SKM-1 treated with dmso at 0.1 percent for 144 hours (cell line): ENCODE data around the gene STK26.
"Not testable (repeated sequence)": the region's sequence is repeated elsewhere in the genome, so short reads cannot be mapped to it uniquely, and the experiment has no call there.

Source experiments
- DNase-seq: peaks from one replicate; lab custom pipeline; 2025; ENCODE audit not compliant: unreplicated experiment; lab: John Stamatoyannopoulos, UW

The STK26 gene

DNA sequence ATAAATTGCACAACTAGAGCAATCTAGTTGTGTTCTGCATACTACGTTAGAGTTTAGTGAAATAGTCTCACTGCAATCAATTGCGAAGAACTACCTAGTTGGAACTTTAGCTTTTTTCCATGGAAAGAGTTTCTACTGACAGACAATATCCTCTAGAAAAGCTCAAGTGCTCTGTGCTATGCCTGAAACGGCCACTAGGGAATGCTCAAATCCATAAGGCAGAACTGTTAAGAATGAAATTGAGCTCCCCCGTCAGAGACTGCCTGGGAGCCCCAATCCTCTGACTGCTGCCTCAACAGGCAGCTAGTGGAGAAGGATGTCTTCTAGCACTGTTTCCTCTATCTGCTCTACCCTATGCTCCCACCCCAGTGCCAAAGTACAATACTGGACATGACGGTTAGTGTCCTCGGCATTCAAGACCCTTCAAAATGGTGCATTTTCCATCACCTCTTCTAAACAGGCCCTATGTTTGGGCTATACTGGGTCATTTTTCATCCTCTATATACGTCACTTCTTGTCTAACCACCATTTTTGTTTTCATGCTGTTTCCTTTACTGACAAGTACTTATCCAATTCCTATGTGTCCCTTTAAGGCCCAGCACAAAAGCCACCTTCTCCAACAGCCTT is 69.5 kb downstream of the STK26 start:
- peak; percentile 23 for DNase-seq

DNA sequence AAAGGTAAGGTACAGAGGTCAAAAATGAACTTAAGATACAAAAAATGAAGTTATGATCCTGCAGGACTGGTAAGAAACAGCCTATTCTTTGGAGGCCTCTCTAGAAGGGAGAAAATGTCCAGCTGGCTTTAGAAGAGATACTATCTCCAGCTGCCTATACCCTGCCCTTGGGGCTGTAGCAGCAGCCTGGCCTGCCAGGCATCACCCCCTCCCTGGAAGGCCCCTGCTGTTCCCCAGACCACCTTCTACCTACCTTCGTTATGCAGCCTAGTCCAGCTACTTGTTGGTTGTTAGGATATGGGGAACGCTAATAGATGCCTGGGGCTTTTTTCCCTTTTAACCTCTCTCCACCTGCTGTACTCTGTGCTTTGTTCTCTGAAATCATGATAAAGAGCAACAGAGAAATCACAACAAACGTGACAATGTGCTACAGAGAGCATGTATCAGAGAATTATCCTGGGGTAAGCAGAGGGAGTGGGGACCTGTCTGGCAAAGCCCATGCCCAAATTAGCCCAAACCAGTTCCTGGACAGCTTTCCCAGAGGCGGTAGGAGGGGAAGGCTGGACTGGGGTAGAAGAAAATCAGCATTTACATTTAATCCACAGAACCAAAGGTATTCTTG is 70.2 kb downstream of the STK26 start:
- no peak for DNase-seq

DNA sequence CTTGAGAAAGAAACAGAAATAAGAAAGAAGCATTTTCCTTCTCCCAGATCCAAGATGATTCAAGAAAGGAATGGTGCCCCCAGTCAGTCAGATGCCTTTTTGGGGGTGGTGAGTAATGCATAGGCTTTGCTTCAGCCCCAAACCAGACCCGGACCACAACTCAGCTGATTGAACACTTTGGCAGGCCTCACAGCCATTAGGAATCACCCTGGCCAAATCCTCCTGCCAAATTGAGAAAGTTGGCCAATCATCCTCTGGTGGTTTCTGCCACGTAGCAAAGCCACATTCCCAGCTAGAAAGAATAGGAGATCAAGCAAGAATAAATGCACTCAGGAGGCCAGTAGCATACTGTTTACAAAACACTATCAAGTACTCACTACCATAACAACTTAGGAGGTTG is 71.1 kb downstream of the STK26 start:
- no peak for DNase-seq

DNA sequence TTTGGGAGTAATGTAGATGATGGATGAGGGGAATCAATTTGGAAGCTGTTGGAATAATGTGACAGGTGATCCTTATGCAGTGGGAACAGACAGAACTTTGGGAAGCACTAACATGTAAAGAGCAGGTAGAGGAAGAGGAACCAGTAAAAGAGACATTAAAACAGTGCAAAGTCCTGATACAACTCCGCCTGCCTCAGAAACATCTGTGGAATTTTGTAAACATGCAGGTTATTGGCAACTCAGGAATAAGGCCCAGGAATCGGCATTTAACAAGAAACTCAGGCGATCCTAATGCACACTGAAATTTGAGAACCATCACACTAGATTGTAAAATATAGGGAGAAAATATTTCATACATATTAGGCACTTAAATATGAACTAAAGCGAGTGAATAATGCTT is 75.6 kb downstream of the STK26 start:
- not testable (repeated sequence) for DNase-seq

DNA sequence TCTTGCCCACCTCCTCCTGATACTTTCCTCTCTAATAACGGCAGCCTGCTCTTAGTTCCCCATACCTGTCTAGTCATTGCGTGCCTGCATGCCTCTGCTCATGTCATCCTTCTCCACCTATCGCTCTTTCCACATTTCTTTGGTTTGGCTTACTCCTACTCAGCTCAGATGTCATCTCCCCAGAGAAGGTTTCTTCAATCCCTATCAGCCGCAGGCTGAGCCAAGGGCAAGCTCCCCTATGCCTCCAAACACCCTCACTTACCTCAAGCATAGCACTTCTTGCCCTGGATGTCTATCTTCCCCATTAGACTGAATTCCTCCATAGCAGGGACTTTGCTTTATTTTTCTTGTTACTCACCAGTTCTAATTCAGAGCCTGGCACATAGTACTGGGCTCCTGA is 78.1 kb downstream of the STK26 start:
- DNase-seq, result no peak

DNA sequence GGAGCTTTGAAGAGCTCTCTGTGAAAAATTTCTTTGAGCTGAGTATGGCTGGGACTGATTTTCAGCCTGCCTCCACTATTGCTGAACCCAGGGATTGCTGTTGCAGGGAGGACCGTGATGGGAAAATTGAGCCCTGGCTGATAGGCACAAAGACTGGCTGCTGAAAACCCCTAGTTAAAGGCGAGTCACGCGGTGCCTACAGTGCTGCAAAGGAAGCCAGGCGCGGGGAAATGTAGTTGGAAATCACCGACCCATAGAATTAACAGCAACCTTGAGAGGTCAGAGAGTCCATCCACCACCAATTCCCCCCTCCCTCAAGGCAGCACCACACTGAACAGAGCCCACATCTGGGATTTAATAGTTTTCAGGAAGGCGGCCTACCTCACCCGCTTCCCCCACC is 78.7 kb downstream of the STK26 start:
- no peak for DNase-seq

DNA sequence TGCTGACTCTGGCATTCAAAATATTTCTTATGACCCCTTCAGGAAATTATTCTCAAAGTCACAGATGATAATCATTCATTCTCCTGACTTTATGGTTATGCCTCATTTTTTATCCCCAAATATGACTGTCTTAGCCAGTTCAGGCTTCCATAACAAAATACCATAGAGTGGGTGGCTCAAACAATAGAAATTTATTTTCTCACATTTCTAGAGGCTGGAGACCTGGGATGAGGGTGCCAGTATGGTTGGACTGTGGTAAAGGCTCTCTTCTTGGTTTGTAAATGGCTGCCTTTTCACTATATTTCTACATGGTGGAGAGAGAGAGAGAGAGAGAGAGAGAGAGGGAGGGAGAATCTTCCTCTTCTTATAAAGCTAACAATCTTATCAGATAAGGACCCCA is 84.2 kb downstream of the STK26 start:
- no peak for DNase-seq

DNA sequence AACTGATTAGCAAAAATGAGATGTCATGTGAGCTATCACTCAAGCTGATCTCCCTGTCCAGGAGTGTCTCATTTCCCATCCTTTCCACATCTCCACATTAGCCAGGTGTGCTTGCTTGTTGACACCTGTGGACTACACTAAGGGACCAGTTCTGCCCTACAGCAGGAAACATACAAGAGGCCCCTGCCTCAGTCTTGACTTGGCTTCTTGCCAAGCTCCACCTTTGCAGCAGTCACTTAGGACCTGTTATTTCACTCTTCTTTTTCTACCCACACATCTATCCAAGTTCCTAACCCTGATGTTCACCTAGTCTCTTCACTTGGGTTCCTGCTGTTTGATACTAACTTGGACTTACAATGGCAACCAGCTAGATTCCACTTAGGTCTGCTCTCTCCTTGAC is 91.5 kb downstream of the STK26 start:
- no peak for DNase-seq

DNA sequence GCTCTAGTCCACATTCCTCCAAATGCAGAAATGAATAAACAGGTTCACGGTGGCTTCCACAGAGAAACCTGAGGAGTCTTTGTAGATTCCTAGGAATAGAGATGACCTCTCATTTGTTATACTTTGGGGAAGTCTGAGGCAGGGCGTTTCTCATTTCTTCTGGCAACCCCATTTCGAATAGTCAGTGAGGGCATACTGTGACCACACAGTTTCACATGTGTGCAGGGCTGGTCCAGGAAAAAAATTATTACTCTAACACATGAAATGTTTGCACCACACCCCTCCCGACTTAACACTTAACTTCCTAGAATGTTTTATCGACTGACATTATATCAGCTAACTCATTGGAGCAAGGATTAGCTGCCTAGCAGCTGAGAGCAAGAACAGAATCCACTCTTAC is 92.7 kb downstream of the STK26 start:
- no peak for DNase-seq

DNA sequence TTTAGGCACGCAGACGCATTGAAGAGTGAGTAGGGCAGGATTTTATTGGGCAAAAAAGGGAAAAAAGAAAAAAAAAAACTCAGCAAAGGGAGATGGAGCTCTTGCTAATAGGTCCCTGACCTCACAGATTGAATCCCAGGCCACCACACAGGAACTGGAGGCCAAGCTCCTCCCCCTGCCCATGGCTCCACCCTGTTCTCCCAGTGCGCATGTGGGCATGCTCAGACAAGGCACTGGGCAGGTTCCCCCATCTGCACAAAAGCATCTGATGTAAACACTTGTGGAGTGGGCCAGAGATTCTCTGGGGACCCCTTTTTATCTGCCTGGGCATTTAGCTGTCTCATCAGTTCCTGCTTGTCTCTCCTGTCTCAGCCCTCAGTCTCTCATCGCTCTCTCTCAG is 95.3 kb downstream of the STK26 start:
- DNase-seq, result no peak

DNA sequence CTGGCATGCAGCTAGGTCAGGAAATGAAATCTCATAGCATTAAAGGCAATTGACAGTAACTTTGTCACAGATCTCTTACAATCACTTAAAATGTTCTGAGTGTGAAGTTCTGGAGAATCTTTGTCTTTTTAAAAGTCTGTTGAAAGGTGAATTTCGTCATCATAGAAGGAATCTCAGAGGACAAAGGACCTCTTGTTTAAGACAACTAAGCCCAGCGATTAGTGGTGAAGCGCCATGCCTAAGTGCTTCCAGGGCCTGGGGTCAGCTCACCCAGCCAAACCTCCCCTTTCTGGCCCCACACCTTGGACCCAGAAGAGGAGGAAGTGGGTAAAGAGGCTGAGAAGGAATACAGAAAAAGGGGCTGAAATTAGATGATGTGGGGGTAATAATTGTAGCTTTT is 96.2 kb downstream of the STK26 start:
- no peak for DNase-seq

DNA sequence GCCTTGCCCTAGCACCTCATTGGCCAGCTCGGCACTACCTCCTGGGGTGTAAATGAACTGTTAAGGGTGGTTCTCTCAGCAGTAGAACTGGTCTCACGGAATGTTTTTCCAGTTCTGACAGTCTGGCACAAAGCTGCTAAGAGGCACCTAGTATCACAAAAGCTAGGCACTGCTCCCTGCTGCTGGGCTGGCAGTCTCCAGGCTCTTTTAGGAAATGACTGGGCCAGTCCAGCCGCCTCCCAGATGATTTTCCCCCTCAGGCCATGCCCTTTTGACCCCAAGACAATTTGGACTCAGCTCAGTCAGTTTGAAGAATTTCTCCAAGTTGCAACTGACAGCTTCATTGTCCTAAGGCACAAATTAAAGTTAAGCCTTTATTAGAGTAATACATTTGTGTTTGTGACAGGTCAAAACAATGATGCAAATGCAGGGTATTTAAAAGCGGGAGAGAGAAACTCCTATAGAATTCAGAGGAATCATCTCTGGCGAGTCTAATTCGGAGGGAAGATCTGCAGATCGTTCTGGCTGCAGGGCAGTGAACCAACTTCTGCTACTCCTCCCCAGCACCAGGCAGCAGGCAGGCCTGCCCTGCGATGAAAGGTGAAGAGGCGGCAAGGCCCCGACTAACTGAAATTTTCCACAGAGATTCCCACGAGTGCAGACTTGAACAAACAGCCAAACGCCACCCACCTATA is 96.9 kb downstream of the STK26 start:
- DNase-seq, result no peak

DNA sequence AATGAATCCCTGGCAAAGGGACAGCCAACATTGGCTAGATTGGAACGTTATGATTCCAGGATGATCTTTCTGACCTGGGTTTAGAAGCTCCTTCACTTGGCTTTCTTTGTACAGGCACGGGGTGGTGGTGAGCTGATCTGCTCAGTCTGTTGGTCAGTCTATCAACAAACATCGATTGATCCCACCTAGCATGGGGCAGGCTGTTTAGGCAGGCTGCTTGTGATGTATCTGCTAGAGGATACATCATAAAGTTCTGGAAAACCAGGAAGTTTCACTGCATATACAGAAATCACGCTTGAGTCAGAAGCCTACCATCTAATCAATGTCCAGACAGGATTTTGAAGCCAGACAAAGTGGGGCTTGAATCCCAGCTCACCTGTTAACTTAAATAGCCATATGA is 97.8 kb downstream of the STK26 start:
- DNase-seq, result no peak
